Renal cortex interstitium (tissue), 11 donors: Measurements from ENCODE around the gene RBP7. TPM values are rescaled to one million over a fixed set of nuclear protein-coding genes. Genes with fewer than 3 reads are reported as not detected.
"Not testable (repeated sequence)": the region's sequence is repeated elsewhere in the genome, so short reads cannot be mapped to it uniquely, and the experiment has no call there.

ENCODE experiments used
- DNase-seq, 11 donors: peaks; one replicate each; pipeline ENCODE4 v3.0.0-alpha.2; 2013; ENCODE audit warnings: low read depth in 9 of 11, low spot score in 4 of 11; ENCODE audit errors: extremely low read depth in 1 of 11
- polyA plus RNA-seq, 3 donors: library from polyadenylated mRNA; unstranded; fragments of 120-200 nt; gene quantifications; one replicate each; pipeline ENCODE4 v1.2.1, GENCODE V29; 2013; ENCODE audit not compliant: insufficient read length in 3 of 3

Gene RBP7
- polyA plus RNA-seq, 3 donors: 20.1 to 29.3 (median 22.3) TPM

- DNase-seq: no peak
Observed at GRCh38 chr1:10020086-10020485, 23.1 kb downstream of the RBP7 start.

GRCh38 chr1:10020678-10021077 lies 23.6 kb downstream of the RBP7 start:
- DNase-seq: not testable (repeated sequence)

GRCh38 chr1:10021992-10022391 lies 25.0 kb downstream of the RBP7 start:
- DNase-seq: not testable (repeated sequence)

GRCh38 chr1:10022656-10023055 lies 25.6 kb downstream of the RBP7 start:
- no peak for DNase-seq

- DNase-seq: no peak
Observed at GRCh38 chr1:10025354-10025753, 28.3 kb downstream of the RBP7 start.

GRCh38 chr1:10027027-10027426 lies 30.0 kb downstream of the RBP7 start:
- DNase-seq: no peak

- DNase-seq: not testable (repeated sequence)
Observed at GRCh38 chr1:10028956-10029500, 32.0 kb downstream of the RBP7 start.

GRCh38 chr1:10031461-10031860 lies 34.4 kb downstream of the RBP7 start:
- no peak for DNase-seq

- DNase-seq: peak; percentile 93 to 99 (median 98)
Observed at GRCh38 chr1:10032590-10033358, 35.7 kb downstream of the RBP7 start, which contains the start of gene UBE4B. TSS of gene UBE4B (plus strand) at chr1:10032958. CDS start at chr1:10033671, 713 bp downstream.

- DNase-seq: no peak
Observed at GRCh38 chr1:10033359-10033845, 36.4 kb downstream of the RBP7 start.

- no peak for DNase-seq
Observed at GRCh38 chr1:10042746-10043145, 45.7 kb downstream of the RBP7 start.

- no peak for DNase-seq
Observed at GRCh38 chr1:10045480-10046355, 48.7 kb downstream of the RBP7 start.

GRCh38 chr1:10046356-10047085 lies 49.5 kb downstream of the RBP7 start:
- DNase-seq: no peak

GRCh38 chr1:10048601-10049000 lies 51.6 kb downstream of the RBP7 start:
- DNase-seq: no peak

GRCh38 chr1:10050611-10051010 lies 53.6 kb downstream of the RBP7 start:
- DNase-seq: no peak

- DNase-seq: no peak
Observed at GRCh38 chr1:10051656-10052055, 54.6 kb downstream of the RBP7 start.

- no peak for DNase-seq
Observed at GRCh38 chr1:10052347-10052746, 55.3 kb downstream of the RBP7 start.

- DNase-seq: no peak
Observed at GRCh38 chr1:10054465-10054864, 57.4 kb downstream of the RBP7 start.

- DNase-seq: no peak
Observed at GRCh38 chr1:10056599-10056987, 59.6 kb downstream of the RBP7 start.
